GM19438 (cell line): ENCODE measurements around the gene SHROOM2.
A peak's percentile ranks its signal among the peaks of the same experiment; 100 is the strongest.

Source experiments
- ATAC-seq: cut with Tn5 transposase; IDR thresholded peaks from one replicate; pipeline ENCODE4 v1.9.1; 2021; ENCODE audit warnings: low read depth; ENCODE audit not compliant: unreplicated experiment

Gene SHROOM2

GRCh38 chrX:9927698-9928482 lies 141.7 kb downstream of the SHROOM2 start:
- no peak for ATAC-seq

GRCh38 chrX:9935436-9935835 lies 149.2 kb downstream of the SHROOM2 start:
- no peak for ATAC-seq

GRCh38 chrX:9937761-9938160 lies 151.5 kb downstream of the SHROOM2 start:
- ATAC-seq, result no peak

- no peak for ATAC-seq
Measured at GRCh38 chrX:9938516-9938915, 152.3 kb downstream of the SHROOM2 start.

GRCh38 chrX:9940421-9940820 lies 154.2 kb downstream of the SHROOM2 start:
- no peak for ATAC-seq

- peak; percentile 78 for ATAC-seq
Measured at GRCh38 chrX:9942086-9942485, 155.9 kb downstream of the SHROOM2 start.

- ATAC-seq, result no peak
Measured at GRCh38 chrX:9943420-9943819, 157.2 kb downstream of the SHROOM2 start.

- no peak for ATAC-seq
Measured at GRCh38 chrX:9947131-9947794, 161.0 kb downstream of the SHROOM2 start.

- no peak for ATAC-seq
Measured at GRCh38 chrX:9948406-9948805, 162.2 kb downstream of the SHROOM2 start.

- ATAC-seq, result no peak
Measured at GRCh38 chrX:9952300-9952699, 166.1 kb downstream of the SHROOM2 start.

- no peak for ATAC-seq
Measured at GRCh38 chrX:9953396-9953795, 167.2 kb downstream of the SHROOM2 start.

GRCh38 chrX:9955506-9955905 lies 169.3 kb downstream of the SHROOM2 start:
- no peak for ATAC-seq

GRCh38 chrX:9957743-9958142 lies 171.5 kb downstream of the SHROOM2 start:
- ATAC-seq, result no peak

GRCh38 chrX:9958183-9958582 lies 172.0 kb downstream of the SHROOM2 start:
- ATAC-seq, result no peak

GRCh38 chrX:9961750-9962149 lies 175.5 kb downstream of the SHROOM2 start:
- ATAC-seq, result no peak

- ATAC-seq, result no peak
Measured at GRCh38 chrX:9966775-9967408, 180.7 kb downstream of the SHROOM2 start, which contains the start of gene CLDN34. Gene CLDN34, plus strand, starts transcription at chrX:9967358. Its CDS starts 0 bp downstream, at chrX:9967358.

- ATAC-seq, result no peak
Measured at GRCh38 chrX:9977635-9978034, 191.4 kb downstream of the SHROOM2 start.

GRCh38 chrX:9980401-9980800 lies 194.2 kb downstream of the SHROOM2 start:
- ATAC-seq, result no peak

GRCh38 chrX:9980927-9981326 lies 194.7 kb downstream of the SHROOM2 start:
- ATAC-seq, result no peak

- ATAC-seq, result no peak
Measured at GRCh38 chrX:9983441-9983840, 197.2 kb downstream of the SHROOM2 start.

GRCh38 chrX:9983846-9984245 lies 197.6 kb downstream of the SHROOM2 start:
- ATAC-seq, result no peak

- ATAC-seq, result no peak
Measured at GRCh38 chrX:9988762-9989161, 202.5 kb downstream of the SHROOM2 start.
